Activated CD8-positive, alpha-beta memory T cell treated with anti-CD3 and anti-CD28 coated beads for 1 hour (primary cell): ENCODE results near the gene TMEM100.

ENCODE experiments used
- DNase-seq, 2 donors: peaks; one replicate each; pipeline ENCODE4 v3.0.0-alpha.2; 2020; ENCODE audit warnings: low read depth in 1 of 2; ENCODE audit errors: extremely low read depth in 1 of 2

Gene TMEM100

GRCh38 chr17:55722742-55723487, at the start of gene TMEM100:
Gene TMEM100 (minus strand): TSS chr17:55722864. CDS start chr17:55721070, 1,794 bp downstream.
- DNase-seq = no peak

DNA sequence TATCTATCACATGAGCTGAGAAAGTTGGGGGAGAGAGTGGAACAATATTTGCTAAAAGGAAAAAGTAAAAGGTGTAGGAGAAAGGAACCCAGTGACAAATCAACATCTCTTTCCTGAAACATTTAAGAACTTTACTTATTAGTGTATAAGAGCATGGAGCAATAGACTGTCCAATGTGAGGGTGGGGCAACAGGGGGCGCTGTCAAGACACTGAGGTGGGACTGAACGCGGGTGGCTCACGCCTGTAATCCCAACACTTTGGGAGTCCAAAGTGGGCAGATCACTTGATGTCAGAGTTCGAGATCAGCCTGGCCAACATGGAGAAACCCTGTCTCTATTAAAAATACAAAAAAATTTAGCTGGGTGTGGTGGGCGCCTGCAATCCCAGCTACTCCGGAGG, 49.4 kb upstream of the TMEM100 start:
- DNase-seq = no peak

- no peak for DNase-seq
These were observed 47.7 kb upstream of the TMEM100 start for GRCh38 chr17:55770196-55770870.

DNA sequence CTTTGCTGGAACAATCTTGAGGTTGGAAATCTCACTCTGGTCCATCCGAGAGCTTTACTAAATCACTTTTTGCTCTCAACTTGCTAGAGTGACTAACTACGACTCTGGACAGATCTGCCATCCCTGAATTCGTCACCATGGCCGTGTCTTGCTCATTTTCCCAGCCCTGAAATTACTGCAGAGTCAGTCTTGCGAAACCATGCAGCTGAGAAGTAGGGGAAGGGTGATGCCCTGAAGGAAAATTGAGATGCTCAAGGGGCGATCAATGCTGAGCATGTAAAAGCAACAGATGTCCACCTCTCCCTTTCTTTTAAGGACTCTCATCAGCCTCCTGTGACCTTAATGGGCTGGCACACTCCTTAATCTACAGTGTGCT, 46.9 kb upstream of the TMEM100 start:
- no peak for DNase-seq

- no peak for DNase-seq
These were observed 46.4 kb upstream of the TMEM100 start for GRCh38 chr17:55768936-55769624.

DNA sequence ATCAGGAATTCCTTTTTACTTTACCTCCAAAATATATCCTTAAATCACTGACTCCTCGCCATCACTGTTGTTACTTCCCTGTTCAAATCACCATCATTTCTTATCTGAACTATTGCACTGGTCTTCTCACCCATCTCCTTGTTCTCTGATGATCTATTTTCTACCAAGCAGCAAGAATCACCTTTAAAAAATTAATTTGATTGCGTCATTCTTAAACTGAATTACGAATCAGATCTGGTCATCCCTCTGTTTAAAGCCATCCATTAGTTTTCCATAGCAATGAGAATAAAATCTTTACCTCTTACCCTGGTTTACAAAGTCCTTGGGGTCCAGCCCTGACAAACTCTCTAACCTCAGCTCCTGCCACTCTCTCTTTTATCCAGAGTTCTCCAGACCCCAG, 42.8 kb upstream of the TMEM100 start:
- no peak for DNase-seq

- no peak for DNase-seq
These were observed 41.9 kb upstream of the TMEM100 start for GRCh38 chr17:55764610-55765009.

DNA sequence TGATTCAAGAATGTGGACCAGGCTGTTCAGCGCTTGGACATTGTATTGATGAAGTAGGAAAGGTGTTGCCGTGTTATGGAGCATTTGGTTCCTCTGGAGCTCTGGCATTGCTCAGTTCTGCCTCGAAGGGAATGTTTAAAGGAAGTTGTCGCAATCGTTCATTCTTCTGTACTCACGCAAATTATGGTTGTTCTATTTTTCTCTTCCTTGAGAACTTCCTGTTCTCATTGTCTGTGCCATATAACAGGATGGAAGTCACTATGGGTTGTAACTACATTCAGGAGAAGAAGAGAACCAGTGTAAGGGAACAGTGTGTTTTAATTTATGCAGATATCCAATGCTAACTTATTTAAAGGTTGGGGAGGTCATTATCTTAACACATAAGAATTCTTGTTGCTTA, 41.2 kb upstream of the TMEM100 start:
- no peak for DNase-seq

- no peak for DNase-seq
These were observed 39.6 kb upstream of the TMEM100 start for GRCh38 chr17:55762086-55762858.

DNA sequence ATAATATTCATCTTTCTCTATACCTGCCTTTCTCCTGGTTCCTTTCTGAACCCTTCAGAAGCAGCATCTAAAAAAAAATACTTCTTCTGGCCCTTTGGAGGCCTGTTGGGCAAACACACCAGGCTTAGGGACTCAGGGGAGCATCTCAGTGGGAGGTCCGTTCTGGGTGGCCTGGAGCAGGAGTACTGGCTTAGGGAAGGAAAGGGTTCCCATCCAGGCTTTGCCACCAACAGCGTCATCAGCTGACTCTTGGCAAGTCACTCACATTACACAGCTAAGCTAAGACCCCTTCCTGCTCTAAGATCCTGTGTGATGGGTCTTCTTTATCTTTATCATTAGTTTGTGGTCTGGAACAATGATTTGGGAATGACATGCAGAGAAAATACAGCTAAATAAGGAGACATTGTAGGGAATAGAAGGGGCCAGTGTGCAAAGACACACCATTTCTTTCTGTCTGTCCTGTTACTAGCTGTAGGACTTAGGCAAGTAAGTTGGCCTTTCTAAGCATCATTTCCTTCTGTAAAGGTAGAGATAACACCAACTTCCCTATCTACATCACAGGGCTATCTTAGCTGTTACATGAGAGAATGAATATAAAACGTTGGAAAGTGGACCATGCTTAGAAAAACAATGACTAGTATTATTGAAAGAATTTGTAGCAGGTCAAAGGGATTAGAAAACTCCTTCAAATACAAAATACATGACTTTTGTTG, 38.1 kb upstream of the TMEM100 start:
- DNase-seq = no peak

DNA sequence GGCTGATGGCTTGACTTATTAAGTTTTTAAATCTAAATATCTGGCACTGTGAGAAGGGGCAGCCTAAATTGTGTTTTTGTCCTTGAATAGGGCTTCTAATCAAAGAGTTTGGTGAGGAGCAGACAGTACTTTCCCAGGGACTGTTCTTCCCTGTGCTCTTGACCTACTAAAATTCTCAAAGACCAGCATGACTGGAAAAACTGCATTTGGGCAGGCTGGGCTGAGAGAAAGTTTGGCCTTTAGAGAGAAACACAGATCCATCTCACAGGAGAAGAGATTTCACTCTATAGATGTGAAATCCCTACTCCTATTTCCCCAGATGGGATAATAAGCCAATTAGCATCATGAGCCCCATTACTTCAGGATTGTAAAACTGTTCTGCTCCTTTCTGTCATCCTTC, 35.5 kb upstream of the TMEM100 start:
- no peak for DNase-seq

DNA sequence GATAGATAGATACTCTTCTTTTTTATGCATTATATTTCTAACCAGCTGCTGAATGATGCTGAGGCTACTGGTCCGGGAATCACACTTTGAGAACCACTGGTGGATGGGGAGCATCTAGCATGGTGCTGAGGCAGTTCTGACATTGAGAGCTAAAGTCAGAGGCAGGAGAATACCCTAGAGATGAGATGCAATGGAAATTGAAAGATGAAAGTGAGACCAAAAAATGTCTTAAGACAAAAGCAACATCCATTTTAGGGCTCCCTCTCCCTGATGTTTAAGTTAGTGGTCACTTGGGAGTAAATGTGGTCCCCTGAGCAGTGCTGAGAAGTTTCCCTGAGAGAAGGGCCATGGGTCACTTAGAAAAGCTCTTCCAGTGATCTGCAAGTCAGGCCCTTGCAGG, 35.0 kb upstream of the TMEM100 start:
- DNase-seq = no peak

GRCh38 chr17:55756689-55757088, 34.0 kb upstream of the TMEM100 start:
- no peak for DNase-seq

GRCh38 chr17:55751720-55752250, 29.1 kb upstream of the TMEM100 start:
- no peak for DNase-seq

GRCh38 chr17:55750750-55751657, 28.3 kb upstream of the TMEM100 start, which contains the start of gene PCTP:
Gene PCTP (plus strand): TSS chr17:55751051. CDS start chr17:55751104, 53 bp downstream.
- peak; percentile 27 to 64 for DNase-seq

DNA sequence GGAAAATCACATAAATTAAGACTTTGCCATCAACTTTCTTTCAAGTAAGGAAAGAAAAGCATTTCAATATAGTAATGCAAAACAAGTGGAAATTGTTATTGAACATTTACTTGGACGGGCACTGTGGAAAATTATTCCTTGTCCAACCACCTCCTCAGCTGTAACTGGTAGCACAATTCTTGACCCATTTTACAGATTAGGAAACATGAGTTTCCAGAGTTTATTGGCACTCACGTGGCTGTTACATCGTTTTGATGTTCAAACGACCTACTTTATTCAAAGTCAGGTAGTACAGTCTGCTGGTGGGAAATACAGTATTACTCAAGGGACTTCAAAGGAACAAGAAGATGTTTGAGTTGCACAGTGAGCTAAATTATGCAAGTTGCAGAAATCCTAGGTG, 27.3 kb upstream of the TMEM100 start:
- no peak for DNase-seq

- DNase-seq = no peak
These were observed 26.2 kb upstream of the TMEM100 start for GRCh38 chr17:55748841-55749240.

DNA sequence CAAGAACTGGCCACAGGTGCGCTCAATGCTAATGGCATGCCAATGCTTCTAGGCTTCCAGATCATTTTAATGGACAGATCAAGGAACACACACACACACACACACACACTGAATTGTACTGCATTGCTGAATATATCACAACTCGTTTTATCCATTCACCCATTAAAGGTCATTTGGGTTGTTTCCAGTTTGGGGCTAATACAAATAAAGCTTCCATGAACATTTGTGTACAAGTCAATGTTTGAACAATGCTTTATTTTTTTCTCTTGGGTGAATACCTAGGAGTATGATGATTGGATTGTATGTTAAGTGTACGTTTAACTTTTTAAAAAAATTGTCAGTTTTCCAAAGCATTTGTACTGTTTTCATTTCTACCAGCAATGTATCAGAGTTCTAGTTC, 24.5 kb upstream of the TMEM100 start:
- no peak for DNase-seq

DNA sequence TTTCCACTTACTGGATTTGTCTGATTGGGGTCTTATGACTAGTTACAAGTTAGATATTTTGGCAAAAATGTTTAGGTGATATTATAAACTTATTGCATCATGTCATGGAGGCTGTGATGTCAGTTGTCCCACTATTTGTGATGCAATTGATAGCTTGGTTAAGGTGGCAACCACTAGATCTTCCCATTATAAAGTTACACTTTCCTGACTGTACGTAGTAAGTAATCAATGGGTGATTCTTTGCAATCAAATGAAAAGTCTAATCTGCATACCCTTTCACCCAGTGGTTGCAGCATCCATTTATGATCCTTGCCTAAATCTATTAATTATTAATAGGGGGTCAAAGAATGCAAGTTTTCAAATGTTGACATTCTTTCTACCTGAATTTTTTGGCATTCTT, 23.8 kb upstream of the TMEM100 start:
- DNase-seq = no peak
